ENCODE data around the gene ARRB2. TPM values are rescaled to one million over a fixed set of nuclear protein-coding genes. Genes with fewer than 3 reads are reported as not detected.
"Not testable (repeated sequence)": the region's sequence is repeated elsewhere in the genome, so short reads cannot be mapped to it uniquely, and the experiment has no call there.

Gene ARRB2
- total and polyA plus RNA-seq, 5 donors, result 17.0 to 35.1 (median 21.7) TPM

GRCh38 chr17:4674685-4674998 lies 35.8 kb upstream of the ARRB2 start:
- 94% methylated on average over 8 of the region's 8 CpGs for WGBS
- DNase-seq (no peak), ATAC-seq (no peak)
- Histone ChIP-seq H3K9me3 (ENCODE audit: control insufficient read depth, low read length) (no peaks in the 10 kb centered on the region), H3K27ac (ENCODE audit: low read length) (no peak overlapping the region), H3K27me3 (ENCODE audit: control insufficient read depth, insufficient read depth) (no peaks in the 10 kb centered on the region), H3K4me3 (ENCODE audit: low read length) (no peak overlapping the region), H3K4me1 (ENCODE audit: control insufficient read depth, insufficient read depth, low read length) (no peaks in the 10 kb centered on the region)
- intact Hi-C loops (cut with DNase I), result no loop called here

- WGBS, result 96% methylated on average over 10 of the region's 10 CpGs
- H3K27ac ChIP-seq (ENCODE audit: low read length), result no peak overlapping the region
- no peaks in the 10 kb centered on the region for H3K4me1 ChIP-seq (ENCODE audit: control insufficient read depth, insufficient read depth, low read length)
- ATAC-seq, result no peak
- H3K27me3 ChIP-seq (ENCODE audit: control insufficient read depth, insufficient read depth), result no peaks in the 10 kb centered on the region
- H3K9me3 ChIP-seq (ENCODE audit: control insufficient read depth, low read length), result no peaks in the 10 kb centered on the region
- intact Hi-C loops (cut with DNase I), result no loop called here
- no peak for DNase-seq
- H3K4me3 ChIP-seq (ENCODE audit: low read length), result no peak overlapping the region
These were observed 34.6 kb upstream of the ARRB2 start for GRCh38 chr17:4675791-4676190.

GRCh38 chr17:4676791-4677190 lies 33.6 kb upstream of the ARRB2 start:
- Histone ChIP-seq H3K9me3 (ENCODE audit: control insufficient read depth, low read length) (no peaks in the 10 kb centered on the region), H3K4me1 (ENCODE audit: control insufficient read depth, insufficient read depth, low read length) (no peaks in the 10 kb centered on the region), H3K4me3 (ENCODE audit: low read length) (no peak overlapping the region), H3K27ac (ENCODE audit: low read length) (no peak overlapping the region), H3K27me3 (ENCODE audit: control insufficient read depth, insufficient read depth) (no peaks in the 10 kb centered on the region)
- peak; percentile 38 to 89 (median 71) for DNase-seq
- ATAC-seq, result peak in 1 of 2 donors; percentile 40
- WGBS, result 63% methylated on average over 7 of the region's 7 CpGs
- intact Hi-C loops (cut with DNase I), result no loop called here

- H3K4me3 ChIP-seq (ENCODE audit: low read length), result no peak overlapping the region
- H3K9me3 ChIP-seq (ENCODE audit: control insufficient read depth, low read length), result no peaks in the 10 kb centered on the region
- DNase-seq (no peak), ATAC-seq (peak in 1 of 2 donors; percentile 41)
- no peaks in the 10 kb centered on the region for H3K27me3 ChIP-seq (ENCODE audit: control insufficient read depth, insufficient read depth)
- intact Hi-C loops (cut with DNase I), result no loop called here
- no peaks in the 10 kb centered on the region for H3K4me1 ChIP-seq (ENCODE audit: control insufficient read depth, insufficient read depth, low read length)
- H3K27ac ChIP-seq (ENCODE audit: low read length), result no peak overlapping the region
- 34% methylated on average over 14 of the region's 14 CpGs for whole genome bisulfite sequencing
These were observed 31.9 kb upstream of the ARRB2 start for GRCh38 chr17:4678448-4679026.

GRCh38 chr17:4679658-4680057 lies 30.8 kb upstream of the ARRB2 start:
- Histone ChIP-seq H3K27ac (ENCODE audit: low read length) (no peak overlapping the region), H3K4me1 (ENCODE audit: control insufficient read depth, insufficient read depth, low read length) (no peaks in the 10 kb centered on the region), H3K9me3 (ENCODE audit: control insufficient read depth, low read length) (no peaks in the 10 kb centered on the region), H3K27me3 (ENCODE audit: control insufficient read depth, insufficient read depth) (no peaks in the 10 kb centered on the region), H3K4me3 (ENCODE audit: low read length) (no peak overlapping the region)
- WGBS, result 88% methylated on average over 7 of the region's 7 CpGs
- no peak for ATAC-seq
- no peak for DNase-seq
- intact Hi-C loops (cut with DNase I), result no loop called here

GRCh38 chr17:4683739-4684138 lies 26.7 kb upstream of the ARRB2 start:
- DNase-seq, result peak; percentile 44 to 78 (median 70)
- WGBS, result 58% methylated on average over 5 of the region's 5 CpGs
- peak; percentile 81 to 86 for ATAC-seq

GRCh38 chr17:4689872-4690271 lies 20.6 kb upstream of the ARRB2 start:
- WGBS, result 90% methylated on average over 12 of the region's 12 CpGs
- H3K9me3 ChIP-seq (ENCODE audit: control insufficient read depth, low read length); H3K4me1 ChIP-seq (ENCODE audit: control insufficient read depth, insufficient read depth, low read length); H3K27ac ChIP-seq (ENCODE audit: low read length); DNase-seq; ATAC-seq; H3K4me3 ChIP-seq (ENCODE audit: low read length); intact Hi-C loops (cut with DNase I); H3K27me3 ChIP-seq (ENCODE audit: control insufficient read depth, insufficient read depth): not testable (repeated sequence)

More at GRCh38 chr17:4683739-4684138, 26.7 kb upstream of the ARRB2 start:
- H3K4me3 ChIP-seq (ENCODE audit: low read length); intact Hi-C loops (cut with DNase I); H3K9me3 ChIP-seq (ENCODE audit: control insufficient read depth, low read length); H3K4me1 ChIP-seq (ENCODE audit: control insufficient read depth, insufficient read depth, low read length); H3K27me3 ChIP-seq (ENCODE audit: control insufficient read depth, insufficient read depth): not testable (repeated sequence)
- H3K27ac ChIP-seq (ENCODE audit: low read length), result peak overlapping the region; percentile 39

GRCh38 chr17:4690745-4691144 lies 19.7 kb upstream of the ARRB2 start:
- no peak for ATAC-seq
- H3K9me3 ChIP-seq (ENCODE audit: control insufficient read depth, low read length), result no peaks in the 10 kb centered on the region
- H3K27ac ChIP-seq (ENCODE audit: low read length), result no peak overlapping the region
- 93% methylated on average over 2 of the region's 2 CpGs for WGBS
- no peak overlapping the region for H3K4me3 ChIP-seq (ENCODE audit: low read length)
- no peaks in the 10 kb centered on the region for H3K4me1 ChIP-seq (ENCODE audit: control insufficient read depth, insufficient read depth, low read length)
- no peak for DNase-seq
- H3K27me3 ChIP-seq (ENCODE audit: control insufficient read depth, insufficient read depth), result no peaks in the 10 kb centered on the region
- intact Hi-C loops (cut with DNase I), result no loop called here

- Histone ChIP-seq H3K4me3 (ENCODE audit: low read length) (no peak overlapping the region), H3K9me3 (ENCODE audit: control insufficient read depth, low read length) (no peaks in the 10 kb centered on the region), H3K27me3 (ENCODE audit: control insufficient read depth, insufficient read depth) (no peaks in the 10 kb centered on the region), H3K27ac (ENCODE audit: low read length) (no peak overlapping the region), H3K4me1 (ENCODE audit: control insufficient read depth, insufficient read depth, low read length) (no peaks in the 10 kb centered on the region)
- WGBS, result 82% methylated on average over 8 of the region's 8 CpGs
- DNase-seq, result no peak
- ATAC-seq, result no peak
- intact Hi-C loops (cut with DNase I), result no loop called here
These were observed 18.7 kb upstream of the ARRB2 start for GRCh38 chr17:4691686-4692085.

- no peak overlapping the region for H3K27ac ChIP-seq (ENCODE audit: low read length)
- no peaks in the 10 kb centered on the region for H3K4me1 ChIP-seq (ENCODE audit: control insufficient read depth, insufficient read depth, low read length)
- no peak overlapping the region for H3K4me3 ChIP-seq (ENCODE audit: low read length)
- ATAC-seq (no peak), DNase-seq (no peak)
- 87% methylated on average over 9 of the region's 9 CpGs for whole genome bisulfite sequencing
- H3K27me3 ChIP-seq (ENCODE audit: control insufficient read depth, insufficient read depth), result no peaks in the 10 kb centered on the region
- intact Hi-C loops (cut with DNase I), result no loop called here
- no peaks in the 10 kb centered on the region for H3K9me3 ChIP-seq (ENCODE audit: control insufficient read depth, low read length)
These were observed 17.0 kb upstream of the ARRB2 start for GRCh38 chr17:4693416-4693815.

- intact Hi-C loops (cut with DNase I), result no loop called here
- DNase-seq, result no peak
- H3K4me3 ChIP-seq (ENCODE audit: low read length), result no peak overlapping the region
- 68% methylated on average over 6 of the region's 6 CpGs for WGBS
- no peak overlapping the region for H3K27ac ChIP-seq (ENCODE audit: low read length)
- no peaks in the 10 kb centered on the region for H3K27me3 ChIP-seq (ENCODE audit: control insufficient read depth, insufficient read depth)
- H3K4me1 ChIP-seq (ENCODE audit: control insufficient read depth, insufficient read depth, low read length), result no peaks in the 10 kb centered on the region
- ATAC-seq, result no peak
- no peaks in the 10 kb centered on the region for H3K9me3 ChIP-seq (ENCODE audit: control insufficient read depth, low read length)
These were observed 14.0 kb upstream of the ARRB2 start for GRCh38 chr17:4696437-4696805.

GRCh38 chr17:4699401-4700056 lies 10.9 kb upstream of the ARRB2 start:
- H3K27me3 ChIP-seq (ENCODE audit: control insufficient read depth, insufficient read depth); intact Hi-C loops (cut with DNase I); H3K4me3 ChIP-seq (ENCODE audit: low read length); H3K27ac ChIP-seq (ENCODE audit: low read length); ATAC-seq; H3K9me3 ChIP-seq (ENCODE audit: control insufficient read depth, low read length); H3K4me1 ChIP-seq (ENCODE audit: control insufficient read depth, insufficient read depth, low read length): not testable (repeated sequence)
- 86% methylated on average over 13 of the region's 13 CpGs for WGBS
- peak in 1 of 3 donors; percentile 7 for DNase-seq
